Esophagus squamous epithelium (tissue), 4 donors: ENCODE results near the gene LRRC25.
A peak's percentile ranks its signal among the peaks of the same experiment; 100 is the strongest.

ENCODE experiments used
- CTCF ChIP-seq, 6 experiments: fragments of 450-650 bp in 4 of 6; fragments of 200-600 bp in 2 of 6; sonication (generic) in 2 of 6; IDR thresholded peaks; one replicate each; pipeline ENCODE4 v1.5.1; 2016 to 2019; ENCODE audit warnings: antibody characterized with exemption in 6 of 6, mild to moderate bottlenecking in 4 of 6, moderate library complexity in 4 of 6
- POLR2A ChIP-seq, 4 donors: fragments of 450-650 bp; IDR thresholded peaks; one replicate each; pipeline ENCODE4 v1.6.1; 2017; ENCODE audit warnings: antibody characterized with exemption in 4 of 4, mild to moderate bottlenecking in 4 of 4, moderate library complexity in 3 of 4

- TF ChIP-seq CTCF (IDR thresholded peaks at IDR 0.05) (no peak), POLR2A (IDR thresholded peaks at IDR 0.05) (peak in 1 of 4 donors; percentile 36)
Measured at GRCh38 chr19:18415178-18415867, 17.9 kb upstream of the LRRC25 start.
